RPMI8226 (cell line): ENCODE measurements around the gene GRM5.
"Not testable (repeated sequence)": the region's sequence is repeated elsewhere in the genome, so short reads cannot be mapped to it uniquely, and the experiment has no call there.

Experiments
- DNase-seq: peaks from one replicate; pipeline ENCODE4 v3.0.0-alpha.2; 2015

Gene GRM5

DNA sequence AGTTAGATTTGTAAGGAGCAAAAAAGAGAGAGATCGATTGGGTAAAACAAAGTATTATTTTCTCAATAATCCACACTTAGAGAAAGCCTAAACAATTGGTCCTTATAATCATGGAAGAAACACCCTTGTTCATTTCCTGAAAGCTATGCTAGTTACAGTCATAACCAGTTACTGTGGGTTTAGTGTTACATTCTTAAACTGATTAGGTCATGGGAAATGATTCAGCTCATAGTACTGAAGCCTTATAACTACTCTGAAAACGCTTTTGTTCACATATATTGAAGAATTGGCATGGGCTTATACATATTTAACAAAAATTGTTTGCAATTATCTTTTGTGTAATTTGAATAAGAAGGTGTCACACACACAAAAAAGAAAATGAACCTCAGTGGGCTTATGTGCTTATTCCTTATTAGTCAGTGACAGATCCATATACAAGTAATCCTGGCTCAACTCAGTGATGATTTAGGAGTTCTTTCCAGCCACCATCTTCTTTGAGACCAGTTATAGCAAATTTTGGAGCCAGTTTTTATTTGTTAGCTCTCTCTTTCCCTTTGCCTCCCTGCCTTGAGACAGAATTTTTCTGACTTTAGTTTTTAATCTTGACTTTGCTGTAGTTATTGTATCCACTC, 529.8 kb downstream of the GRM5 start:
- no peak for DNase-seq

DNA sequence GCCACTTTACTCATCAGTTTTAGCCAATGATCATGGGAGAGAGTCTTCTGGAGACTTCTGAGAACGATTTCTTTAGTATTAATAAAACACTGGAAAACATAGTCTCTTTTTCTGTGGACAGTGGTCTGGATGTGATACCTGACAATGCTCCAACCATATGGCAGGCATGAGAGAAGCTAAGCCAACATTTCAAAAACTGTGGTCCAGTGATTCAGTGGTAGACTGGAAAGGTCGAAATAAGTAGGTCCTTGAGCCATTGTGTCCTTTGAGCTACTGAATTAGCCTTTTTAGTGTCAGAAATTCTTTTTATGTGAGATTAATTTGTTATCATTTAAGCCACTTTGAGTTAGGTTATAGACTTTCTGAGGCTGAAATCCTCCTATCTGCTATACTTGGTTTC, 530.5 kb downstream of the GRM5 start:
- DNase-seq: no peak

- DNase-seq: not testable (repeated sequence)
These were observed 531.1 kb downstream of the GRM5 start for GRCh38 chr11:88534706-88535105.

DNA sequence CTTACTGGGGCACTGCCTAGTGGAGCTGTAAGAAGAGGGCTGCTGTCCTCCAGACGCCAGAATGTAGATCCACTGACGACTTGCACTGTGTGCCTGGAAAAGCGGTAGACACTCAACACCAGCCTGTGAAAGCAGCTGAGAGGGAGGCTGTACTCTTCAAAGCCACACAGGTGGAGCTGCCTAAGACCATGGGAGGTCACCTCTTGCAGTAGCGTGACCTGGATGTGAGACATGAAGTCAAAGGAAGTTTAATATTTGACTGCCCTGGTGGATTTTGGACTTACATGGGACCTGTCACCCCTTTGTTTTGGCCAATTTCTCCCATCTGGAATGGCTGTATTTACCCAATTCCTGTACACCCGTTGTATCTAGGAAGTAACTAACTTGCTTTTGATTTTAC, 531.6 kb downstream of the GRM5 start:
- DNase-seq: no peak

- no peak for DNase-seq
These were observed 532.8 kb downstream of the GRM5 start for GRCh38 chr11:88533001-88533400.

GRCh38 chr11:88531831-88532230, 534.0 kb downstream of the GRM5 start:
- DNase-seq: no peak

DNA sequence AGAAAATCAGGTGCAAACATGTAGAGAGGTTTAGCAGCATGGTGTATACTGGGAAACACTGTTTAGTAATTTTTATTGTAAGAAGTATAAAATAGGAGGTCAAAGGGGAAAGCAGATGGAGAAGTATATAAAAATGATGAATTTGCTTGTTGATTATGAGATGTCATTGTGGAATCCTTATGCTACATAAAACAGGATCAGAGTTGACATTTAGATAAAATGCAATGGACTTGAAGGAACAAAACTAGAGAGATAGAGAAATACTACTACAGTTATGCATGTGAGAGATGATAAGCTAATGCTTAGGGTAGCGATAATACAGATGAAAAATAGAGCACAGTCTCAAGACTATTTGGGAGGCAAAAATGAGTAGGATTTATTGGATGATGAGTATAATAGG, 536.4 kb downstream of the GRM5 start:
- DNase-seq: no peak

GRCh38 chr11:88523386-88524071, 542.3 kb downstream of the GRM5 start:
- DNase-seq: no peak

DNA sequence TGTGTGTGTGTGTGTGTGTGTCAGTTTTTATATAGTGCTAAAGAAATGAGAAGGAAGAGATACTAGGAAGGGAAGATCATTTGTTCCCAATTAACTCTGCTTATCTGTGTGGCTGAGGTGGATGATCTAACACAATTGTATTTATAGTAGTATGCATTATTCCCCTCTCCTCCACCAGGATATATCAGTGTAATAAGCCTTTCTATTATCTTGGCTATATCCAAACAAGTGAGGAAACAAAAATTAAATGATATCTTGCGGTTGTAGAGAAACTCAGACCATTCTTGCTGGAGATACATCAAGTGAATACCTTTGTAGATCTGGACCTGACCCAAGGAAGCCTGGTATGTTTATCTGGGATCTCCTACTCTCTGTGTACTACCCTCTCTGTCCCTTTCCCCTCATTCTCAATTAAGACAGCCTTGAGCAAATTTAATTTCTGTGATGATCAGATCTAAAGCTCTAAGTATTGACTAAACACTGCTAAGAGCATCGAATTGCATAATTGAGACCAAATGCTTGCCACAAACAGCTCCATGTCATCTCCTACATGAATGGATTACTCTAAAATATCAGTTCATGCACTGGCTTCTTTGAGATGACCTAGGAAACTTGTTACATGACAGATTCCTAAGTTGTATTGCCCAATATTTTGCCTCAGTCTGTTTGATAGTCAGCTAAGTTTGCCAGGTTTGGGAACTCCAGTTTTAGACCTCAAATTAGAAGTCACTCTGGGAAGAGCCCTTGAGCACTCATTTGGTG, 543.0 kb downstream of the GRM5 start:
- DNase-seq: no peak

DNA sequence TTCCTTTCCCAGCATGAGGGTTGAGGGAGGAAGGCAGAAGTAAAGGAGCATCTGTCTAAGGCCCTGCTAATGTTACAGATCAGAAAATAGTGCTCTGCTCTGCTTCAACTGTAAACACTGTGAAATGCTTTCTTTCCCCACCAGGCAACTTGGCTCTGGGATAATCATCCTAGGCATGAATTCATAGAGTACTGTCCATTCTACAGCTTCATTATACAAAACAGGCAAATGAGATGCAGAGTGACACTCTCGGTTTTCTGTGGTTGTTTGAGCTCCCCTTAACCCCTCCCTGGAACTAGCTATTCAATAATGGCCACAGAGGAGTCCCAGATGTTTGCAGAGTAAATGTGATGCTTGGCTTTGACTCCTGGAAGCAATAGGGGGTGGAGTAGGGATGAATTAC, 544.0 kb downstream of the GRM5 start:
- no peak for DNase-seq

GRCh38 chr11:88521399-88521798, 544.4 kb downstream of the GRM5 start:
- DNase-seq: no peak

GRCh38 chr11:88520391-88520790, 545.4 kb downstream of the GRM5 start:
- DNase-seq: no peak

- DNase-seq: no peak
These were observed 550.8 kb downstream of the GRM5 start for GRCh38 chr11:88515002-88515401.

DNA sequence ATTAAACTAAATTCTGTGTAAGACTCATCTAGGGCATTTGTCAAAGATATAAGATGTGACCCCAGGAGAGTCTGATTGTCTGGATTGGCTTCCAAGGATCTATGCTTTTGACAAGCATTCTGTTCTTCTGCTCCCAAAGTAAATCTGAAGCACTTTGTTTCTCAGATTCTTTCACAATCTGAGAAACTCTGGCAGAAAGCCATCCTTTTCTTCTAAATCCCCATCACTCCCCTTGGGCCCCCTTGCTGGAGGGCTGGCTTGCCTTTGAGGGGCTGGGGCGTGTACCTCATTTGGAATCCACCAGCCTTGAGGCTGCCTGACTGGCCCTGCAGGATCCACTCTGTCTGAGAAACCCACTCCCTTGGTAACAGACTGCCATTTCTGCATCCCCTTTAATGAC, 554.8 kb downstream of the GRM5 start:
- no peak for DNase-seq

DNA sequence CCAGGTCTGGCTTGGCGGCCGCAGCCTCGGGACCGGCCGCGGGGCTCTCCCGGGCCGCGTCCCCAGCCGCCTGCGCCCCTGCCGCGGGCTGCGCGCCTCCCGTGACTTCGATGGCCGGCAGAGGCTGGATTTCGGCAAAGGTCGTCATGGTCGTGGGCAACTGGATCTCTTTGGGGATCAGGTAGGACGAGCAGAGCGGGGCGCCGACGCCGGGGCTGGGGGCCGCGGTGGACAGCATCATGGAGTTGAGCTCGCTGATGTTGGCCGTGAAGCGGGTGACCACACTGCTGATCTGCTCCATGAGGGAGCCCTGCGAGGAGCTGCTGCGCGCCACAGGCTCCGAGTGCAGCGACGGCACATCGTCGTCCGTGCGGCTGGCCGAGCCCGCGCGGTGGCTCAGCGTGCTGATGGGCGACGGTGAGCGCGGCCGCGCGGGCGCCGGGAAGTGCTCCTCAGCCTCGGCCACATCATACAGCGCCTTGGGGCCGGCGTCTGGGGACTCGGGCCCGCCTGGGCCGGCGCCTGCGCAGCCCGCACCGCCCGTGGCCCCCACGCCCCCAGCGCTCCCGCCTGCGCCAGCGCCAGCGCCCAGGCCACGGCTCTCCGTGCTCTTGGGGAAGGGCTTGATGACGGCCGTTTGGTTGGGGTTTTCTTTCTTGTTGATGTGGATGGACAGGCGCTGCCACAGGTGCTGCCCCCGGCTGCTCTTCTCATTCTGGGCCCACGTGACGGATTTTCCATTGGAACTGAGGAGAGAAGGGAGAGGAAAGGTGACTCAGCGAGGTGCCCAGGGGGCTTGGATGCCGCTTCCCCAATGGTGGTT, 556.8 kb downstream of the GRM5 start:
- DNase-seq: no peak

GRCh38 chr11:88508418-88508758, 557.4 kb downstream of the GRM5 start:
- no peak for DNase-seq

- no peak for DNase-seq
These were observed 557.9 kb downstream of the GRM5 start for GRCh38 chr11:88507771-88508417.

- DNase-seq: no peak
These were observed 564.2 kb downstream of the GRM5 start for GRCh38 chr11:88501541-88501940.

GRCh38 chr11:88495836-88496235, 569.9 kb downstream of the GRM5 start:
- no peak for DNase-seq

- no peak for DNase-seq
These were observed 570.9 kb downstream of the GRM5 start for GRCh38 chr11:88494848-88495247.

GRCh38 chr11:88491674-88492073, 574.1 kb downstream of the GRM5 start:
- DNase-seq: no peak

GRCh38 chr11:88489030-88489429, 576.8 kb downstream of the GRM5 start:
- DNase-seq: no peak

DNA sequence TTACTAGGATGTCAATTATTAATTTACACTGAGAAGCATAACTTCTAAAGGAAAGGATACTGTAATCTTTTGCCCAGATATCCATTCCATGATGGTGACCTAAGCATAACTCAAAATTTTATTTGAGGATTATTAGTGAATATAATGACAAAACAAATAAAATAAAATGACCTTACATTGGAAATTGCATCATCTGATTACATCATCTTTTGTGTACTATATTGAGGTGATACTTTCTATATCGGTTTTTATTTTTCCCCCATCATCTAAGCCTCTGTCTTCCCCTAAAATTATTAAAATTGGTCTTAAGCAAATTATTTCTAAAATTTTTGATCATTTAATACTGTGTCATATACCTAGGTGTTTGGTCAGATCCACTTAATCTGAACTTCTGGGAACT, 578.1 kb downstream of the GRM5 start:
- DNase-seq: no peak
